NCI-H187 treated with DMSO at 0.1 percent for 48 hours (cell line): ENCODE measurements around the gene ADAMTS17.

Experiments used
- DNase-seq: peaks from one replicate; lab custom pipeline; 2025; lab: John Stamatoyannopoulos, UW

The ADAMTS17 gene

DNA sequence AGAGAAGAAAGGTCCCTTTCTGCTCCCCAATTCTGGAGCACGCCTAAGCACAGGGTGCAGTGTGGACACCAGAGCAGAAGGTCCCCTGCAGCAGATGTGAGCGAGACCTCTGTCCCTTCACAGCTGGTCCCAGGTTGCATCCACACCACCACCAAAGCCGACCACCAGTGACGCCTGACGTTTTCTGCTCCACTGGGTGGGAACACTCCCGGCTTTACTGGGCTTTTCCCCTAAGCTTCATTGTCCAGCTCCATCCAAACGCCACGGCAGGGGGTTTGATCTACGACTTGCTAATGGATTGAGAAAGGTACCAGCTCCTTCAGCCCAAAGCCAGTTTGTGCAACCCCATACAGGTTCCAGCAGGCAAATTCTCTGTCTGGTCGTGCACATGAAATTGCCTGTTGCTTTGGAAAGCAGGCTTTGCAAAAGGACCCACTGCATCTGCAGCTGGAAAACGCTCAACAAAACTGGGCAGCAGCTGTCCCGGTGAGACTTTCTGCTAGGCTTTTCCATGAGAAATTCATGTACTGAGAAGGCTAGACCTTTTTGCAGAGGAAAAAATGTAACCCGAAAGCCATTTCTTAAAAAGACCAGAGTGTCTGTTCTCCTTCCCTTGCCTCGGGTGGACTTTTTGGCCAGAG is 31.1 kb downstream of the ADAMTS17 start:
- DNase-seq, result no peak

- DNase-seq, result no peak
Measured at GRCh38 chr15:100310041-100310405, 31.8 kb downstream of the ADAMTS17 start.

GRCh38 chr15:100309109-100310040 is 32.4 kb downstream of the ADAMTS17 start:
- no peak for DNase-seq

GRCh38 chr15:100308608-100309007 is 33.2 kb downstream of the ADAMTS17 start:
- DNase-seq, result no peak

- DNase-seq, result no peak
Measured at GRCh38 chr15:100308213-100308600, 33.6 kb downstream of the ADAMTS17 start.

- no peak for DNase-seq
Measured at GRCh38 chr15:100307241-100308212, 34.2 kb downstream of the ADAMTS17 start.

DNA sequence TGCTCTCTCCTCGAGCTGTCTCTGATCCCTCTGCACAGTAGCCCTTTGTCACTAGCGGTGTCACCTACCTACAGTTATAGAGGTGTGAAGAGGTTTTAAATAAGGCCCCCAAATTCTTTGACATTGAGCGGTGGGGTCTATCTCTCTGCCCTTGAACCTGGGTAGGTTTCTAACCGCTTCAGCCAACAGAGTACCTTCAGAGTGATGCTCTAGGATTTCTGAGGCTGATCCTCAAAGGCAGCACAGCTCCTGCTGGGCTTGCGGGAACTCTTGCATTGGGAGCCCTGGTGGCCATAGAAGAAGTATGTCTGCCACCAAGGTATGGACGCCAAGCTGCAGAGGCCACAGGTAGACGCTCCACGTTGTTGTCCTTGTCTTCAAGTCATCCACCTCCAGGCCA is 35.7 kb downstream of the ADAMTS17 start:
- DNase-seq, result no peak

GRCh38 chr15:100301910-100302431 is 39.8 kb downstream of the ADAMTS17 start:
- no peak for DNase-seq

DNA sequence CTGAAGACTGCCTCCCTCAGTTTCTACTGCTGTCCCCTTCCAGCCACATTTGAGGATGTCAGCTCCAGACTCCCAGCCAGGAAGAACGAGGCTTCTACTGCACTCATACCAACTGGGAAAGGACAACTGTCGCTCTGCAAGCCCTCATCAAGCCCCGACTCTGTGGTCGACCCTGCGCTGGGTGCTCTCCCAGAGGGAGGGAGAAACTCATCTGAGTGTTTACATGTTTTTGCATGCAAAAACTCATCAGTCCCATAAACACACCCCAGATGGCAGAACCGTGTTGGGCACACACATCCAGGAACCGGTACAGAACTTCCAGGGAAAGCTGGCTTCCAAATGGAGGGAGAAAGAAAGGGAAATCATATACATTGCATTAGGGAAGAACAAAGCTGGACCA is 43.5 kb downstream of the ADAMTS17 start:
- DNase-seq, result no peak

DNA sequence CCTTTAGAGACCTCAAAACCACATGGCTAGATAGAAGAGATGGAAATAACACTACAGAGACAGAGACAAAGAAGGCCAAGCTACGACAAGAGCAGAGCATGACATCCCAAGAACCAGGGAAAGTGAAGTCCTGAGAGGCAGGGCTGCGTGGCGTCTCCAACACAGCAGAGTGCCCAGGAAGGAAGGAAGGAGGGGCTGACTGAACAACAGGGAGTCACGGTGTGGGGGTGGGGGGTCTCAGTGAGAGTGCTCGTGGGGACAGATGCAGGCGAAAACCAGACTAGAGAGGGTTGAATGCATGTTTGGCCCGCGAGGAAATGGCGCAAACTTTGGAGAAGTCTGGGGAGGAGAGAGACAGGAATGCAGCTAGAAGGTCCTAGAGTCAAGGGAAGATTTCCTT is 44.0 kb downstream of the ADAMTS17 start:
- DNase-seq, result no peak

- no peak for DNase-seq
Measured at GRCh38 chr15:100295939-100296565, 45.7 kb downstream of the ADAMTS17 start.

DNA sequence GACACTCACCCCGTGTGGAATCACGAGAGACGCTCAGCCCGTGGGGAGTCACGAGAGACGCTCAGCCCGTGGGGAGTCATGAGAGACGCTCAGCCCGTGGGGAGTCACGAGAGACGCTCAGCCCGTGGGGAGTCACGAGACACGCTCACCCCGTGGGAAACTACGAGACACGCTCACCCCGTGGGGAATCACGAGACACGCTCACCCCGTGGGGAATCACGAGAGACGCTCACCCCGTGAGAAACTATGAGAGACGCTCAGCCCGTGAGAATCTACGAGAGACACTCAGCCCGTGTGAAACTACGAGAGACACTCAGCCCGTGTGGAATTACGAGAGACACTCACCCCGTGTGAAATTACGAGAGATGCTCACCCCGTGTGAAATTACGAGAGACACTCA is 49.8 kb downstream of the ADAMTS17 start:
- no peak for DNase-seq

DNA sequence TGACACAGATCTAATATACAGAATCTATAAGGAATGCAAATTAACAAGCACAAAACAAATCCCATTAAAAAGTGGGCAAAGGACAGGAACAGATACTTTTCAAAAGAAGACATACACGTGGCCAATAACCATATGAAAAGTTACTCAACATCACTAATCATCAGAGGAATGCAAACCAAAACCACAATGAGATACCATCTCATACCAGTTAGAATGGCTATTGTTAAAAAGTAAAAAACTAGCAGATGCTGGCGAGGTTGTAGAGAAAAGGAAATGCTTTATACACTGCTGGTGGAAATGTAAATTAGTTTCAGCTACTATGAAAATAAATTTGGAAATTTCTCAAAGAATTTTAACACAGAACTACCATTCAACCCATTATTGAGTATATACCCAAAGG is 50.7 kb downstream of the ADAMTS17 start:
- no peak for DNase-seq

- no peak for DNase-seq
Measured at GRCh38 chr15:100285641-100286295, 56.0 kb downstream of the ADAMTS17 start.

- no peak for DNase-seq
Measured at GRCh38 chr15:100284701-100285100, 57.1 kb downstream of the ADAMTS17 start.

DNA sequence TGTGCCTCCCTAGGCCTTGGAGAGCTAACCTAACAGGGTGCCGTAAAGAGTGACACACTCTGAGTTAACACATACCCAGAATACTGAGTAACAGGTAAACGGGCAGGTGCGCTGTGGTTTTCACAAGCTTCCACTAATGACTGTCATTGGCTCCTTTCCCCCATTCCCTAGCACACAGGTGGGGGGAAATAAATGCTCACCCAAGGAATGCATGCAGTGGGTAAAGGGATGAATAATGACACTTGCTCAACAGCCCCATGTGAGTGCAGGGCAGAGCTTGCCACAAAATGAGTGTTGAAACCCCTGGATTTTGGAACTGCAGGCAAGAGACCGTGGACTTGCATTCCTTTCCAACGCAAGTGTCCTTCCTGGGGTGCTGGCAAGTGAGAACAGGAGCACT is 57.6 kb downstream of the ADAMTS17 start:
- no peak for DNase-seq

- DNase-seq, result no peak
Measured at GRCh38 chr15:100281096-100281917, 60.5 kb downstream of the ADAMTS17 start.

GRCh38 chr15:100279849-100280248 is 61.9 kb downstream of the ADAMTS17 start:
- no peak for DNase-seq

GRCh38 chr15:100279446-100279845 is 62.3 kb downstream of the ADAMTS17 start:
- DNase-seq, result no peak
